ENCODE results near the gene CSTF1. TPM values are rescaled to one million over a fixed set of nuclear protein-coding genes. Genes with fewer than 3 reads are reported as not detected.
"Not testable (repeated sequence)": the region's sequence is repeated elsewhere in the genome, so short reads cannot be mapped to it uniquely, and the experiment has no call there.

The CSTF1 gene
- total RNA-seq, 2 donors from 2014 or later = 47.9 to 50.1 TPM

DNA sequence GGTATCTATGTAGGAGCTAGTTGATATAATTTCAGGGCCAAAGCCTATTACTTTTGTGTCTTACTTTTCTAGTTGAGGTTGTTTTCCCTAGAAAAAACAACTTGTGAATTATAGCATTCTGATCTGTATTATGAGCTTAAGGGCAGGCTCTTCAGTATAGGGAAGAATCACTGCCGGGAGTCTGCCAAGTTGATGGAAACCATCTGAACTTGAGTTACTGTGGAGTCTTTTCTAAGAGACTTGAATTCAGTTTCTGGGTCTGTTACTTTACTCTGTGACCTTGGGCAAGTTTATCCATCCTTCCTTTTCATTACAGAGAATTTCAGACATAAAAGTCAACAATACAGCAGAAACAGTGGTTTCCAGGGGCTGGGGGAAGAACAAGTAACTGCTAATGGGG, 17.5 kb downstream of the CSTF1 start:
- TF ChIP-seq, protein P1, sequence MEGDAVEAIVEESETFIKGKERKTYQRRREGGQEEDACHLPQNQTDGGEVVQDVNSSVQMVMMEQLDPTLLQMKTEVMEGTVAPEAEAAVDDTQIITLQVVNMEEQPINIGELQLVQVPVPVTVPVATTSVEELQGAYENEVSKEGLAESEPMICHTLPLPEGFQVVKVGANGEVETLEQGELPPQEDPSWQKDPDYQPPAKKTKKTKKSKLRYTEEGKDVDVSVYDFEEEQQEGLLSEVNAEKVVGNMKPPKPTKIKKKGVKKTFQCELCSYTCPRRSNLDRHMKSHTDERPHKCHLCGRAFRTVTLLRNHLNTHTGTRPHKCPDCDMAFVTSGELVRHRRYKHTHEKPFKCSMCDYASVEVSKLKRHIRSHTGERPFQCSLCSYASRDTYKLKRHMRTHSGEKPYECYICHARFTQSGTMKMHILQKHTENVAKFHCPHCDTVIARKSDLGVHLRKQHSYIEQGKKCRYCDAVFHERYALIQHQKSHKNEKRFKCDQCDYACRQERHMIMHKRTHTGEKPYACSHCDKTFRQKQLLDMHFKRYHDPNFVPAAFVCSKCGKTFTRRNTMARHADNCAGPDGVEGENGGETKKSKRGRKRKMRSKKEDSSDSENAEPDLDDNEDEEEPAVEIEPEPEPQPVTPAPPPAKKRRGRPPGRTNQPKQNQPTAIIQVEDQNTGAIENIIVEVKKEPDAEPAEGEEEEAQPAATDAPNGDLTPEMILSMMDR (conservative IDR thresholded peaks at IDR 0.05) = no peak
- no peaks in the 10 kb centered on the region for H3K4me1 ChIP-seq (ENCODE audit: control insufficient read depth, insufficient read depth, low read length)
- no peak overlapping the region for H3K4me3 ChIP-seq (ENCODE audit: low read length)
- DNase-seq = no peak
- WGBS, 2 experiments (ENCODE audit: insufficient coverage in 1 of 2, insufficient read length in 1 of 2) = 90% methylated on average over 1 of the region's 1 CpG; no CpG with 5 or more reads in 1 of the 2 experiments
- no peak overlapping the region for H3K4me3 Mint-ChIP-seq
- H3K27me3 Mint-ChIP-seq (ENCODE audit: insufficient read depth) = no peaks in the 10 kb centered on the region
- H3K9me3 Mint-ChIP-seq = no peaks in the 10 kb centered on the region
- no peak overlapping the region for H3K27ac Mint-ChIP-seq
- no peaks in the 10 kb centered on the region for H3K27me3 ChIP-seq (ENCODE audit: control insufficient read depth, insufficient read depth, low read length, poor library complexity, severe bottlenecking)
- H3K36me3 ChIP-seq (ENCODE audit: control insufficient read depth, insufficient read depth, low read length) = peaks cover 29% of the 10 kb centered on the region
- H3K9me3 ChIP-seq (ENCODE audit: control insufficient read depth, low read length) = no peaks in the 10 kb centered on the region
- H3K4me1 Mint-ChIP-seq = no peaks in the 10 kb centered on the region
- H3K36me3 Mint-ChIP-seq (ENCODE audit: low read depth) = peaks cover 41% of the 10 kb centered on the region
- no peak overlapping the region for H3K9ac ChIP-seq (ENCODE audit: extremely low read depth, low read length, poor library complexity, severe bottlenecking)
- no peak overlapping the region for H3K27ac ChIP-seq (ENCODE audit: low read depth, low read length)

- H3K27me3 Mint-ChIP-seq (ENCODE audit: insufficient read depth); H3K4me1 ChIP-seq (ENCODE audit: control insufficient read depth, insufficient read depth, low read length); H3K27ac Mint-ChIP-seq; H3K9me3 Mint-ChIP-seq; DNase-seq; H3K27me3 ChIP-seq (ENCODE audit: control insufficient read depth, insufficient read depth, low read length, poor library complexity, severe bottlenecking); H3K9me3 ChIP-seq (ENCODE audit: control insufficient read depth, low read length); H3K4me3 Mint-ChIP-seq; H3K9ac ChIP-seq (ENCODE audit: extremely low read depth, low read length, poor library complexity, severe bottlenecking); H3K4me1 Mint-ChIP-seq; H3K4me3 ChIP-seq (ENCODE audit: low read length); H3K27ac ChIP-seq (ENCODE audit: low read depth, low read length): not testable (repeated sequence)
- peaks cover 28% of the 10 kb centered on the region for H3K36me3 Mint-ChIP-seq (ENCODE audit: low read depth)
- peaks cover 15% of the 10 kb centered on the region for H3K36me3 ChIP-seq (ENCODE audit: control insufficient read depth, insufficient read depth, low read length)
- WGBS, 2 experiments (ENCODE audit: insufficient coverage in 1 of 2, insufficient read length in 1 of 2) = 86 to 95% methylated on average over 4 to 7 of the region's 7 CpGs
Observed at GRCh38 chr20:56411287-56411686, 18.8 kb downstream of the CSTF1 start.

DNA sequence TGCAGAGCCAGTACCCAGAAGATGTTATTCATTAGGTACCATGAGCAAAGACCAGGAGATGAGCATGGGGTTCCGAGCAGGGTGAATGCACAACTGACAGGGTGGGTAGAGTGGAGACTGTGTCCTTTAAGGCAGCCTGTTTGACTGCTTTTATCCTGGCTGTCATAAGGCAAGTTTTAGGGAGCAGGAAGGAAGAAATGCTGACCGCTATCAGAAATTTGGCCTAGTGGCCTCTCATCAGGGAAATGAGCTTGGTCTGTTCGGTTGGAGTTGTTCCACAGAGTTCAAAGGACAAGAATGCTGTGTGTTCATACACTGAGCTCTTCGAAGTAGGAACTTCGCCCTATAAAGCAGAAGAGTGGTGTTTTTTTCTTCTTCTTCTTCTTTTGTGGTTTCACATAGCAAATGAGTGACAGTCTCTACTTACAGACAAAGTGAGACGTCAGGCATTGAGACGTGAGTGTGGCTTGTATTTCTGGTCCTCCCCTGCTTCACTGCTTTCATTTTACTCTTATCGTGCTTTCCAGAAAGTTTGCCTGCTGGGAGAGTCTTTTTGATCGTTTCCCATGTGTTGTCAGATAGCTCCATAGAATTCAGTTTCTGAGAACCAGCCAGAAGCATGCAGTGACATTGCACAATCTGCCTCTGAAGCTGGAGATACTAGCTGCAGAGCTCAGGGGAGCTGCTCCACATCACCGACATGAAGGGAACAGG, 19.5 kb downstream of the CSTF1 start, which contains the start of gene CASS4:
Gene CASS4, plus strand, starts transcription at position 502 of the 714 bp plus-strand sequence. Its CDS starts 199 bp downstream, at position 701.
- Mint-ChIP-seq H3K36me3 (ENCODE audit: low read depth) (peaks cover 24% of the 10 kb centered on the region), H3K4me1 (no peaks in the 10 kb centered on the region), H3K27me3 (ENCODE audit: insufficient read depth) (no peaks in the 10 kb centered on the region), H3K9me3 (no peaks in the 10 kb centered on the region), H3K4me3 (no peak within 1 kb of the TSS), H3K27ac (no peak within 1 kb of the TSS)
- Histone ChIP-seq H3K9me3 (ENCODE audit: control insufficient read depth, low read length) (no peaks in the 10 kb centered on the region), H3K36me3 (ENCODE audit: control insufficient read depth, insufficient read depth, low read length) (peaks cover 11% of the 10 kb centered on the region), H3K4me3 (ENCODE audit: low read length) (no peak within 1 kb of the TSS), H3K27me3 (ENCODE audit: control insufficient read depth, insufficient read depth, low read length, poor library complexity, severe bottlenecking) (no peaks in the 10 kb centered on the region), H3K9ac (ENCODE audit: extremely low read depth, low read length, poor library complexity, severe bottlenecking) (no peak within 1 kb of the TSS), H3K27ac (ENCODE audit: low read depth, low read length) (no peak within 1 kb of the TSS), H3K4me1 (ENCODE audit: control insufficient read depth, insufficient read depth, low read length) (no peaks in the 10 kb centered on the region)
- WGBS, 2 experiments (ENCODE audit: insufficient coverage in 1 of 2, insufficient read length in 1 of 2) = 88 to 90% methylated on average over 8 to 10 of the region's 10 CpGs
- no peak for DNase-seq
- TF ChIP-seq, protein P1 (conservative IDR thresholded peaks at IDR 0.05) = no peak

All from endodermal cell (in vitro differentiated cells).